Measurements from ENCODE around the gene TIFAB.

TIFAB gene

GRCh38 chr5:135445306-135445985 is 6.7 kb downstream of the TIFAB start:
- H3K27me3 ChIP-seq (replicated peaks; ENCODE audit: control insufficient read depth, insufficient read depth, low read length), result peaks cover 14% of the 10 kb centered on the region
- DNase-seq (ENCODE audit: low read depth), result no peak
- H3K4me3 ChIP-seq (ENCODE audit: low read length), result no peak overlapping the region
- H3K4me1 ChIP-seq (ENCODE audit: control insufficient read depth, insufficient read depth, low read length), result peaks cover 11% of the 10 kb centered on the region
- no peaks in the 10 kb centered on the region for H3K36me3 ChIP-seq (ENCODE audit: control insufficient read depth, insufficient read depth, low read length, severe bottlenecking)
- H3K9ac ChIP-seq (ENCODE audit: low read length), result no peak overlapping the region
- no peaks in the 10 kb centered on the region for H3K9me3 ChIP-seq (ENCODE audit: control insufficient read depth, low read length)

DNA sequence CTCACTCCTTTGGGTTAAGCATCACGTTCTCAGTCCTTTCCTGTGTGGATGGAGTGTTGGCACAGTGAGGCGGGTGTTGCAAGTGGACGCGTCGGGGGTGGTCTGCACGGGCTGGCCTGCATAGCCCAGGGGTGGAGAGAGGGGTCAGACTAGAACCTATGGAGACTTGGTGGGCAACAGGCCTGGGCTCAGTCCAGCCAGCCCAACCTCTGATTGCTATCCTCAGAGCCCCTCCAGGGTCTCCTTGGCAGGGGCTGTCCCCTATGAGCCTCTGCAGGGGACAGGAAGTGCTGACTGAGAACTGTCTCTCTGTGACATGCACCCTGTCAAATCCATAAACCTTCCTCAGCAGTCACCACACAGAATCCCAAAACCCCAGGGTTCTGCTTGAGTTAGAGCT is 7.3 kb downstream of the TIFAB start:
- Histone ChIP-seq H3K27me3 (replicated peaks; ENCODE audit: control insufficient read depth, insufficient read depth, low read length) (peaks cover 14% of the 10 kb centered on the region), H3K9ac (ENCODE audit: low read length) (no peak overlapping the region), H3K9me3 (ENCODE audit: control insufficient read depth, low read length) (no peaks in the 10 kb centered on the region), H3K36me3 (ENCODE audit: control insufficient read depth, insufficient read depth, low read length, severe bottlenecking) (no peaks in the 10 kb centered on the region), H3K4me3 (ENCODE audit: low read length) (no peak overlapping the region), H3K4me1 (ENCODE audit: control insufficient read depth, insufficient read depth, low read length) (peaks cover 5% of the 10 kb centered on the region)
- DNase-seq (ENCODE audit: low read depth), result no peak

DNA sequence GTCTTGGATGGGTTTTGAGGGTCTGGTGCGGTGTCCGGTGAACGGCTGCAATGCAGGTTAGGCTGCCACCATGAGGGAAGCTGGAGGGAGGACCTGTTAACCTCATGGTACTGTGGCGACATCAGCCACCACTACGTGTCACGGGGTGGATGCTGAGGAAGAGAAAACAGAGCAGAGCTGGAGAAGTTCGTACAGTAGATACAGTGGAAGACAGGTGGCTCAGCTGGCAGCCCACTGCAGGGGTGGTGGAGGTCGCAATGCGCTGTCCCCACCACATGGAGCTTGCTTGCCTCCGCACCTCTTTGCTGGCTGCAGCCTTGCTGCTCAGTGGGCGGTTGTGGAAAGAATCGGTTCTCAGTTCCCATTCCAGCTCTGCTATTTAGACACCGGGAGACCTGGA is 7.8 kb downstream of the TIFAB start:
- no peak overlapping the region for H3K9ac ChIP-seq (ENCODE audit: low read length)
- H3K27me3 ChIP-seq (replicated peaks; ENCODE audit: control insufficient read depth, insufficient read depth, low read length), result peaks cover 14% of the 10 kb centered on the region
- no peaks in the 10 kb centered on the region for H3K36me3 ChIP-seq (ENCODE audit: control insufficient read depth, insufficient read depth, low read length, severe bottlenecking)
- no peaks in the 10 kb centered on the region for H3K9me3 ChIP-seq (ENCODE audit: control insufficient read depth, low read length)
- no peak for DNase-seq (ENCODE audit: low read depth)
- H3K4me1 ChIP-seq (ENCODE audit: control insufficient read depth, insufficient read depth, low read length), result peaks cover 3% of the 10 kb centered on the region
- no peak overlapping the region for H3K4me3 ChIP-seq (ENCODE audit: low read length)

DNA sequence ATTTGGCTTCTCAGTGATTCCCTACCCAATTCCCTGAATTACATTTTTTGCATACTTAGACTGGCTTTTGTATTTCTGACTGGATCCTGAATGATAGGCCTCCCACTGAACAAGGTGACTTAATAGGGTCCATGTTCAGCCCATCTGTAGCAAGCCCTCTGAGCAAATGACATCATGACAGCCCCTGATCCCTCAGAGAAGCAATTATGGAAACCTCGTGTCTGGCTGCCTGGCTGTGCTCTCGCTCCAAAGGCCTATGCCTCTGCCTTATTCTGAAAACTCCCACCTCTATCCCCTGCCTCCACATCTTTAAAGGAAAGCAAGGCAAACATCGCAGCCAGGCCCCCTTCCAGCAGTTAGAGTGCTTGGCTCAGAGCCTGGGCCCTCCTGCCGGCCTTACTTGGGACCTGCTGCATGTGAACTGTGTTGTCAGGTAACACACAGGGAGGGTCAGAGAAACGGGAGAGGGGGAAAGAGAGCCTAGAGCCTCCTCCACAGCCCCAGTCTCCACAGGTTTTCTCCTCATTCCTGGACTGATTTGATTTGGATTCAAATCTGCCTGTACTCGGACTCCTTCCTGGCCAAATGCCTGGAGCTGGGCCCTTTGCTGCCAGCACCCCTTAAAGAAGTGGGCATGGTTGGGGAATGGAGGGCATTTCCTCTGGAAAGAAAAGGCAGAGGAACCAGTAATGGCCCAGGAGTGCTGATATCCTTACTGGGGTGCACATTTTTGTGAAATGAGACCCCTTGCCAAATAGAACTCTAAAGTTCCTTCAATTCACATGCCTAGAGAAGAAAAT is 8.8 kb downstream of the TIFAB start:
- peaks cover 14% of the 10 kb centered on the region for H3K27me3 ChIP-seq (replicated peaks; ENCODE audit: control insufficient read depth, insufficient read depth, low read length)
- H3K9ac ChIP-seq (ENCODE audit: low read length), result no peak overlapping the region
- no peaks in the 10 kb centered on the region for H3K9me3 ChIP-seq (ENCODE audit: control insufficient read depth, low read length)
- peaks cover 9% of the 10 kb centered on the region for H3K4me1 ChIP-seq (ENCODE audit: control insufficient read depth, insufficient read depth, low read length)
- no peaks in the 10 kb centered on the region for H3K36me3 ChIP-seq (ENCODE audit: control insufficient read depth, insufficient read depth, low read length, severe bottlenecking)
- H3K4me3 ChIP-seq (ENCODE audit: low read length), result no peak overlapping the region
- DNase-seq (ENCODE audit: low read depth), result peak; percentile 6

- no peak overlapping the region for H3K4me3 ChIP-seq (ENCODE audit: low read length)
- no peaks in the 10 kb centered on the region for H3K36me3 ChIP-seq (ENCODE audit: control insufficient read depth, insufficient read depth, low read length, severe bottlenecking)
- H3K9ac ChIP-seq (ENCODE audit: low read length), result no peak overlapping the region
- H3K4me1 ChIP-seq (ENCODE audit: control insufficient read depth, insufficient read depth, low read length), result peaks cover 17% of the 10 kb centered on the region
- H3K9me3 ChIP-seq (ENCODE audit: control insufficient read depth, low read length), result no peaks in the 10 kb centered on the region
- no peak for DNase-seq (ENCODE audit: low read depth)
- H3K27me3 ChIP-seq (replicated peaks; ENCODE audit: control insufficient read depth, insufficient read depth, low read length), result peaks cover 14% of the 10 kb centered on the region
These were observed 9.6 kb downstream of the TIFAB start for GRCh38 chr5:135442431-135443160.

DNA sequence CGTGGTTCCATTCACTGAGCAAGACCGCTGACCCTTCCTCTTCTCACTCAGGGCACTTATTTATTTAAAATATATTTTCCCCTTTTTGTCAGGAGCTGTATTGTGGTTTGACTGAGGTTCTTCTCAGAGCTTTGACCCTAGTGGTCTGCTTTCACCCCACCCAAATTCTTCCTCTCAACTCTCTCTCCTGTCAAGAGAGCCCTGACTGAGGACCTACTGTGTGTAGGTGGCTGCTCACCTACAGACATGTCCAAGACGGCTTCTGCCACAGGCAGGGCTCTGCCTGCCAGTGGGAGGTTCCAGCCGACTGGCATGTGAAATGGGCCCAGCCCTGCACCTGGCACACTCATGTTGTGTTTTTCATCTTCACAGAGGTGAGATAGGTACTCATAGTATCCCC is 10.2 kb downstream of the TIFAB start:
- DNase-seq (ENCODE audit: low read depth), result no peak
- peaks cover 18% of the 10 kb centered on the region for H3K4me1 ChIP-seq (ENCODE audit: control insufficient read depth, insufficient read depth, low read length)
- H3K9me3 ChIP-seq (ENCODE audit: control insufficient read depth, low read length), result no peaks in the 10 kb centered on the region
- peaks cover 9% of the 10 kb centered on the region for H3K27me3 ChIP-seq (replicated peaks; ENCODE audit: control insufficient read depth, insufficient read depth, low read length)
- H3K9ac ChIP-seq (ENCODE audit: low read length), result no peak overlapping the region
- no peak overlapping the region for H3K4me3 ChIP-seq (ENCODE audit: low read length)
- no peaks in the 10 kb centered on the region for H3K36me3 ChIP-seq (ENCODE audit: control insufficient read depth, insufficient read depth, low read length, severe bottlenecking)

DNA sequence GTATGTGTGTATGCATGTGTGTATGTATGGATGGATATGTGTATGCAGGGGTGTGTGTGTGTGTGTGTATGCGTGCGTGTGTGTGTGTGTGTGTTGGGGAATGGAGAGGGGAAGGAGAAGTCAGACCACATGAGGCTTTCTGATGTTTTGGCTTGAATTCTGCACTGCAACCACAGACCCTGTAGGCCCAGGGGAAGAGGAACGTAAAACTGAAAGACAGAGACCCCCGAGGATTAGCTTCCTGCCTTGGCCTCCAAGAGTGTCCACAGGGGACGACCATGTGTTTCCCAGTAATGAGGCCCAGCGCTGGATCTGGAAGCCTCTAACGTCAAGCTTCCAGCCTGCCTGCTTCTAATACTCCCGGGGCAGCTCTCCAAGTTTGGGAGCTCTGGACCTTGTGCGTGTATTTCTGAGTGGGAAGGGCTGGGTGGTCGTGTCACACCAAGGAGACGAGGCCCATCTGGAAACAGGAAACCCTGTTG is 10.8 kb downstream of the TIFAB start:
- peaks cover 9% of the 10 kb centered on the region for H3K27me3 ChIP-seq (replicated peaks; ENCODE audit: control insufficient read depth, insufficient read depth, low read length)
- H3K9me3 ChIP-seq (ENCODE audit: control insufficient read depth, low read length), result no peaks in the 10 kb centered on the region
- H3K36me3 ChIP-seq (ENCODE audit: control insufficient read depth, insufficient read depth, low read length, severe bottlenecking), result no peaks in the 10 kb centered on the region
- no peak overlapping the region for H3K9ac ChIP-seq (ENCODE audit: low read length)
- peaks cover 18% of the 10 kb centered on the region for H3K4me1 ChIP-seq (ENCODE audit: control insufficient read depth, insufficient read depth, low read length)
- no peak for DNase-seq (ENCODE audit: low read depth)
- H3K4me3 ChIP-seq (ENCODE audit: low read length), result no peak overlapping the region

DNA sequence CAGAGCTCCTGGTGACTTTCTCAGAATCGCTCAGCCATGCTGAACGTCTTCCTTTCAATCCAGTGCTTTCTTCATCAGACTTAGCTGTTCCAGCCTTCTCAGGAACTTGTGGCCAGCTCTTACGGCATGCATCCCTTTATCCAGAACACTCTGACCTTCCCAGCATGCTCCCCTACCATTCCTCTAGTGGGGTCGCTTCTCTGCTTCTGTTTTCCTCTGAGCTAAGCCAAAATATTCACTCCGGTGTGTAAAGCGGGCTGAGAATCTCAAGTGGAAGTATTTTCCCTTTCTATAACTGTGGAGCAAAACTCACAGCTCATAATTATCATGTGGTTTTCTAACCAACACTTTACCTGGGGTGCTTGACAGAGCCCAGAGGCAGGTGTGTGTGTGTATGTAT is 11.2 kb downstream of the TIFAB start:
- Histone ChIP-seq H3K36me3 (ENCODE audit: control insufficient read depth, insufficient read depth, low read length, severe bottlenecking) (no peaks in the 10 kb centered on the region), H3K4me3 (ENCODE audit: low read length) (no peak overlapping the region), H3K9me3 (ENCODE audit: control insufficient read depth, low read length) (no peaks in the 10 kb centered on the region), H3K27me3 (replicated peaks; ENCODE audit: control insufficient read depth, insufficient read depth, low read length) (peaks cover 9% of the 10 kb centered on the region), H3K9ac (ENCODE audit: low read length) (no peak overlapping the region), H3K4me1 (ENCODE audit: control insufficient read depth, insufficient read depth, low read length) (peaks cover 18% of the 10 kb centered on the region)
- no peak for DNase-seq (ENCODE audit: low read depth)

DNA sequence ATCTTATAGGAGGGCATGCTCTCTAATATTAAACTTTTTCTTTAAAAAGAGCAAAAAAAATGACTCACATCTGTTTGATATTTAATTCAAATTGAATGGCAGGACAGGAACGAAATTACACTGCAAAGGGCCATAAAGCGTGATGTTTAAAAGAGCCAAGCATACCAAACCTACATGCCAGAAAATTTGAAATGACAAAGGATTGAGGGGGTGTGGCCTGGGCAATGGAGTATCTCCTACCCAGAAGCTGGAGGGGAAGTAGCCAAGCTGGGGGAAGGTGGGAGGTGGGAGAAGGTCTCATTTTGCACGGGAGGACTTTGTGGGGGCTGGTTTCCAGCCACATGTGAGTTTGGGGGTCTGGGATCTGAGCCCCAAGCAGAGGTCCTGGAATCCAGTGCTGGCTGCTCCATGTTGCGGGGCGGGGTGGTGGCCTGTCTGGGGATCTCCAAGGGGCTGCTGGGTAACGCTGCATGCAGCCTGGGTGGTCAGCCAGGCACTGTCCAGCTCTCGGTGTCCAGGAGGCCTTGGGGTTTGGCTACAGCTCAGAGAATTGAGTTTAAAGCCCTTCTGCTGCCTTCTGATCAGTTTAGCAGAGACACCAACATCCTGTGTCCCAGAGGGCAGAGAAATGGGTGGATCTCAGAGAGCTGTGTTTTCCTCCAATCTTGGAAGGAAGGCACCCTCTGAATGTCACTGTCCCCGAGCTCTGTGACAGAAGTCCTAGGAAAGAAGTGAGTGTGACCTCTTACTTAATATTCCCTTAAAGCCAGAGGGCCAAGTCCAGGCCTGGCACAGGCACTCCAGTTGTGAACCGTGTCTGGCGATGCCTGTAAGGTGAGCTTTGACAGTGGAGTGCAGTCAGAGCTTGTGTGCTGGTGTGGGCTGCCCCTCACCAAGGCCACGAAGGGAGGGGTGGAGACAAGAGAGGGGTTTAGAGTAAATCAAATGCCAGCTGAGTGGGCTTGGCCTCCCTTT is 12.6 kb downstream of the TIFAB start:
- no peak for DNase-seq (ENCODE audit: low read depth)
- Histone ChIP-seq H3K4me1 (ENCODE audit: control insufficient read depth, insufficient read depth, low read length) (peaks cover 19% of the 10 kb centered on the region), H3K9ac (ENCODE audit: low read length) (no peak overlapping the region), H3K27me3 (replicated peaks; ENCODE audit: control insufficient read depth, insufficient read depth, low read length) (peaks cover 4% of the 10 kb centered on the region), H3K4me3 (ENCODE audit: low read length) (no peak overlapping the region), H3K9me3 (ENCODE audit: control insufficient read depth, low read length) (no peaks in the 10 kb centered on the region), H3K36me3 (ENCODE audit: control insufficient read depth, insufficient read depth, low read length, severe bottlenecking) (no peaks in the 10 kb centered on the region)

- peaks cover 27% of the 10 kb centered on the region for H3K4me1 ChIP-seq (ENCODE audit: control insufficient read depth, insufficient read depth, low read length)
- H3K9me3 ChIP-seq (ENCODE audit: control insufficient read depth, low read length), result no peaks in the 10 kb centered on the region
- H3K4me3 ChIP-seq (ENCODE audit: low read length), result no peak overlapping the region
- no peaks in the 10 kb centered on the region for H3K27me3 ChIP-seq (replicated peaks; ENCODE audit: control insufficient read depth, insufficient read depth, low read length)
- no peak for DNase-seq (ENCODE audit: low read depth)
- no peak overlapping the region for H3K9ac ChIP-seq (ENCODE audit: low read length)
- H3K36me3 ChIP-seq (ENCODE audit: control insufficient read depth, insufficient read depth, low read length, severe bottlenecking), result no peaks in the 10 kb centered on the region
These were observed 13.4 kb downstream of the TIFAB start for GRCh38 chr5:135438636-135439221.

All from adipocyte (in vitro differentiated cells).